Stomach (tissue), 9 donors: ENCODE results near the gene NDNF. TPM values are rescaled to one million over a fixed set of nuclear protein-coding genes. Genes with fewer than 3 reads are reported as not detected.

ENCODE experiments used
- DNase-seq, 2 donors: peaks; one replicate each; pipeline versions ENCODE4 v3.0.0 to v3.0.0-alpha.2; 2013 to 2019
- H3K27ac ChIP-seq, 5 donors: fragments of 200-600 bp in 4 of 5; sonication (generic) in 4 of 5; one replicate each; pipeline ENCODE4 v1.5.1; 2013 to 2019; ENCODE audit warnings: mild to moderate bottlenecking in 1 of 5, moderate library complexity in 1 of 5
- H3K27me3 ChIP-seq, 3 donors: fragments of 200-600 bp; sonication (generic); one replicate each; pipeline ENCODE4 v1.5.1; 2017 to 2019; ENCODE audit warnings: mixed run types in 1 of 3
- H3K36me3 ChIP-seq, 4 donors: fragments of 200-600 bp; sonication (generic); 1 replicate in 3 of 4; 2 replicates in 1 of 4; pipeline ENCODE4 v1.5.1; 2016 to 2019
- H3K4me1 ChIP-seq, 4 donors: fragments of 200-600 bp; sonication (generic); one replicate each; pipeline ENCODE4 v1.5.1; 2016 to 2019
- H3K4me3 ChIP-seq, 4 donors: fragments of 200-600 bp; sonication (generic) in 3 of 4; one replicate each; pipeline ENCODE4 v1.5.1; 2016 to 2019; ENCODE audit warnings: mild to moderate bottlenecking in 1 of 4
- H3K9me3 ChIP-seq, 4 donors: fragments of 200-600 bp; sonication (generic); one replicate each; pipeline ENCODE4 v1.5.1; 2016 to 2019
- CTCF ChIP-seq, 7 experiments: fragments of 450-650 bp in 4 of 7; fragments of 200-600 bp in 3 of 7; sonication (generic) in 3 of 7; IDR thresholded peaks; one replicate each; pipeline ENCODE4 v1.5.1; 2016 to 2019; ENCODE audit warnings: antibody characterized with exemption in 7 of 7, control low read depth in 2 of 7, mild to moderate bottlenecking in 1 of 7
- EP300 ChIP-seq: sonication (generic); formaldehyde crosslinking; IDR thresholded peaks from one replicate; pipeline ENCODE4 v1.6.1; 2017; ENCODE audit warnings: antibody characterized with exemption
- POLR2A ChIP-seq, 4 donors: fragments of 450-650 bp; IDR thresholded peaks; one replicate each; pipeline ENCODE4 v1.6.1; 2016; ENCODE audit warnings: antibody characterized with exemption in 4 of 4, control low read depth in 2 of 4, mild to moderate bottlenecking in 1 of 4, moderate library complexity in 1 of 4
- POLR2AphosphoS5 ChIP-seq, 3 donors: sonication (generic); formaldehyde crosslinking; IDR thresholded peaks; one replicate each; pipeline ENCODE4 v1.6.1; 2016; ENCODE audit warnings: antibody characterized with exemption in 3 of 3
- WGBS, 5 donors: extraction: QIAGEN DNeasy Blood & Tissue Kit in 3 of 5; methylation state at CpG; one replicate each; pipeline versions ENCODE4 v1.1.5 to v1.1.7; 2013 to 2018; 5-methylcytosine and 5-hydroxymethylcytosine counted together
- intact Hi-C: fragments of 100-400 bp; cut with DNase I; formaldehyde crosslinking; loops from one replicate; pipeline ENCODE4 v1.15.1; 2023; ENCODE audit warnings: low total_unique reads
- polyA plus RNA-seq, 3 donors: library from polyadenylated mRNA; stranded (reverse); fragments of 200-250 nt; gene quantifications; one replicate each; pipeline ENCODE4 v1.2.3, GENCODE V29; 2013
- total RNA-seq, 5 donors: library from RNA; depleted of rRNA; stranded (reverse); fragments of >200 nt; gene quantifications; one replicate each; pipeline versions ENCODE4 v1.1.0 to v1.2.3, GENCODE V29; 2014 to 2016
- donor health status: healthy with polysubstance abuse.
- donor health status: Bipolar disorder and iron deficiency.
- donor health status: healthy.

The NDNF gene
- total and polyA plus RNA-seq, 8 donors = 0.68 to 8.1 (median 3.0) TPM

- DNase-seq = no peak
- 68 to 91% (median 76%) methylated on average over 1 of the region's 1 CpG for WGBS, 5 donors
- no peak for TF ChIP-seq POLR2A (IDR thresholded peaks at IDR 0.05)
- TF ChIP-seq POLR2AphosphoS5 (IDR thresholded peaks at IDR 0.05) = no peak
- no peak for TF ChIP-seq CTCF (IDR thresholded peaks at IDR 0.05)
- no peak for TF ChIP-seq EP300
- intact Hi-C loops = no loop called here
- H3K4me1 ChIP-seq = no peaks in the 10 kb centered on the region
- no peak overlapping the region for H3K4me3 ChIP-seq
- no peaks in the 10 kb centered on the region for H3K36me3 ChIP-seq
- no peaks in the 10 kb centered on the region for H3K27me3 ChIP-seq
- H3K27ac ChIP-seq = no peak overlapping the region
- no peaks in the 10 kb centered on the region for H3K9me3 ChIP-seq
Observed at GRCh38 chr4:120995266-120996010, 76.9 kb downstream of the NDNF start.

- no peaks in the 10 kb centered on the region for H3K9me3 ChIP-seq
- H3K27ac ChIP-seq = no peak overlapping the region
- H3K4me3 ChIP-seq = no peak overlapping the region
- WGBS, 5 donors = 45 to 94% (median 84%) methylated on average over 1 of the region's 1 CpG
- no peaks in the 10 kb centered on the region for H3K36me3 ChIP-seq
- no peaks in the 10 kb centered on the region for H3K4me1 ChIP-seq
- no peaks in the 10 kb centered on the region for H3K27me3 ChIP-seq
- no peak for DNase-seq
- intact Hi-C loops = no loop called here
- no peak for TF ChIP-seq POLR2AphosphoS5 (IDR thresholded peaks at IDR 0.05)
- TF ChIP-seq POLR2A (IDR thresholded peaks at IDR 0.05) = no peak
- TF ChIP-seq EP300 = no peak
- TF ChIP-seq CTCF (IDR thresholded peaks at IDR 0.05) = no peak
Observed at GRCh38 chr4:120994521-120994920, 77.8 kb downstream of the NDNF start.

GRCh38 chr4:120991885-120992284, 80.5 kb downstream of the NDNF start:
- 46 to 76% (median 69%) methylated on average over 2 of the region's 2 CpGs for WGBS, 5 donors
- no peak for DNase-seq
- TF ChIP-seq POLR2A (IDR thresholded peaks at IDR 0.05) (no peak), EP300 (no peak), POLR2AphosphoS5 (IDR thresholded peaks at IDR 0.05) (no peak), CTCF (IDR thresholded peaks at IDR 0.05) (no peak)

DNA sequence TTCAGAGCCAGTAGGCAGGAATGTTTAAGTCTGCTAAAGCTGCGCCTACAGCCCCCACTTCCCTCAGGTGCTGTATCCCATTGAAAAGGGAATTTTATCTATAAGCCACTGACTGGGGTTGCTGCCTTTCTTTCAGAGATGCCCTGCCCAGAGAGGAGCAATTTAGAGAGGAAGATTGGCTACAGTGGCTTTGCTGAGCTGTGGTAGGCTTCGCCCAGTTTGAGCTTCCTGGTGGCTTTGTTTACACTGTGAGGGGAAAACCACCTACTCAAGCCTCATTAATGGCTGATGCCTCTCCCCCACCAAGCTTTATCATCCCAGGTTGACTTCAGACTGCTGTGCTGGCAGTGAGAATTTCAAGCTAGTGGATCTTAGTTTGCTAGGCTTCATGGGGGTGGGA, 82.1 kb downstream of the NDNF start:
- no peaks in the 10 kb centered on the region for H3K27me3 ChIP-seq
- intact Hi-C loops = no loop called here
- TF ChIP-seq EP300 (no peak), CTCF (IDR thresholded peaks at IDR 0.05) (no peak), POLR2AphosphoS5 (IDR thresholded peaks at IDR 0.05) (no peak), POLR2A (IDR thresholded peaks at IDR 0.05) (no peak)
- DNase-seq = no peak
- 22 to 85% (median 75%) methylated on average over 1 to 2 of the region's 2 CpGs for WGBS, 5 donors
- no peaks in the 10 kb centered on the region for H3K4me1 ChIP-seq
- H3K27ac ChIP-seq = no peak overlapping the region
- no peaks in the 10 kb centered on the region for H3K36me3 ChIP-seq
- no peaks in the 10 kb centered on the region for H3K9me3 ChIP-seq
- no peak overlapping the region for H3K4me3 ChIP-seq

More at GRCh38 chr4:120991885-120992284, 80.5 kb downstream of the NDNF start:
- intact Hi-C loops = no loop called here
- Histone ChIP-seq H3K9me3 (no peaks in the 10 kb centered on the region), H3K36me3 (no peaks in the 10 kb centered on the region), H3K4me1 (no peaks in the 10 kb centered on the region), H3K27ac (no peak overlapping the region), H3K27me3 (no peaks in the 10 kb centered on the region), H3K4me3 (no peak overlapping the region)

Other genes starting within 250 kb of the NDNF start
- 10 to 100 TPM in 4 of 5 donors, 1 to 10 TPM in 1; 1.8 to 64.7 (median 24.9) TPM for gene PRDM5, start 149.8 kb downstream of the NDNF start, total RNA-seq
- 1 to 10 TPM; 1.5 to 6.1 (median 3.5) TPM for gene PRDM5, start 149.8 kb downstream of the NDNF start, polyA plus RNA-seq
- 1 to 10 TPM in 2 of 5 donors, under 1 TPM in 1, not detected in 2; 0.37 to 5.1 (median 1.8) TPM for gene TNIP3, start 91.8 kb upstream of the NDNF start, total RNA-seq
- gene TNIP3, start 91.8 kb upstream of the NDNF start, polyA plus RNA-seq = 1 to 10 TPM in 1 of 3 donors, under 1 TPM in 2; 0.12 to 1.1 (median 0.40) TPM